GM12878 (cell line): ENCODE measurements around the gene NT5M. TPM values are rescaled to one million over a fixed set of nuclear protein-coding genes. Genes with fewer than 3 reads are reported as not detected.

Experiments used
- ATAC-seq: fragments of 200-7000 bp; cut with Tn5 transposase; 3 replicates; pipeline ENCODE4 v1.9.1; 2020; ENCODE audit warnings: mild to moderate bottlenecking, moderate library complexity
- BruUV-seq: library from RNA; stranded (reverse); fragments of 400-500 nt; replicated peaks from 2 replicates; lab custom pipeline; 2021; lab: Mats Ljungman, UMichigan
- CTCF ChIA-PET: fragments of 300-600 bp; sonication (Branson Sonifier 250); formaldehyde crosslinking; extraction: SDS; loops from one replicate; lab custom pipeline; 2021; ENCODE audit warnings: inconsistent platforms; lab: Yijun Ruan, JAX
- POLR2A ChIA-PET: fragments of 350-600 bp; formaldehyde crosslinking; extraction: SDS; loops from one replicate; lab custom pipeline; 2021; ENCODE audit warnings: inconsistent platforms; lab: Charles Lee
- RAD21 ChIA-PET: fragments of 300-600 bp; sonication (Branson Sonifier 250); formaldehyde crosslinking; loops from one replicate; lab custom pipeline; 2023; ENCODE audit warnings: antibody characterized with exemption; ENCODE audit not compliant: unreplicated experiment; lab: Charles Lee
- SMC1A ChIA-PET: fragments of 300-600 bp; sonication (Branson Sonifier 250); formaldehyde crosslinking; loops from one replicate; lab custom pipeline; 2023; ENCODE audit not compliant: unreplicated experiment, uncharacterized antibody; lab: Charles Lee
- DNase-seq: peaks from one replicate; pipeline ENCODE4 v3.0.0-alpha.2; 2011; ENCODE audit warnings: low read depth, low spot score
- FAIRE-seq: peaks from 3 replicates; lab custom pipeline; 2011; peaks lifted over from hg19 to GRCh38; lab: Jason Lieb, UNC
- H2AFZ ChIP-seq: 2 replicates; pipeline ENCODE4 v1.6.0; 2011; ENCODE audit warnings: low read depth, low read length, control low read depth; ENCODE audit not compliant: control insufficient read depth
- H3K27ac ChIP-seq: 2 replicates; pipeline ENCODE4 v1.5.1; 2011; ENCODE audit warnings: control low read depth; ENCODE audit not compliant: control insufficient read depth, insufficient read depth
- H3K27me3 ChIP-seq, 2 experiments: replicated peaks in 1 of 2; 2 replicates each; pipeline versions ENCODE4 v1.6.0 to v1.6.1; 2011; ENCODE audit warnings: low read length in 1 of 2; ENCODE audit not compliant: control insufficient read depth in 2 of 2, insufficient read depth in 2 of 2
- H3K36me3 ChIP-seq, 2 experiments: 2 replicates each; pipeline ENCODE4 v1.5.1; 2011; ENCODE audit warnings: low read length in 1 of 2; ENCODE audit not compliant: control insufficient read depth in 2 of 2, insufficient read depth in 2 of 2
- H3K4me1 ChIP-seq: 2 replicates; pipeline ENCODE4 v1.6.1; 2011; ENCODE audit warnings: mild to moderate bottlenecking, low read length, moderate library complexity, mixed read lengths; ENCODE audit not compliant: control insufficient read depth, insufficient read depth
- H3K4me2 ChIP-seq: 2 replicates; pipeline ENCODE4 v1.6.0; 2011; ENCODE audit warnings: control low read depth; ENCODE audit not compliant: control insufficient read depth, insufficient read depth
- H3K4me3 ChIP-seq: fragments of 200-600 bp; sonication (generic); 2 replicates; pipeline ENCODE4 v1.5.1; 2016
- H3K79me2 ChIP-seq: 2 replicates; pipeline ENCODE4 v1.6.0; 2011; ENCODE audit warnings: low read length; ENCODE audit not compliant: control insufficient read depth, insufficient read depth
- H3K9ac ChIP-seq: 2 replicates; pipeline ENCODE4 v1.8.0; 2011; ENCODE audit warnings: low read length, control low read depth, mixed read lengths; ENCODE audit not compliant: control insufficient read depth, insufficient read depth
- H3K9me3 ChIP-seq: replicated peaks from 3 replicates; pipeline ENCODE4 v1.5.1; 2011; ENCODE audit warnings: mild to moderate bottlenecking, low read length; ENCODE audit not compliant: control insufficient read depth, insufficient read depth
- H4K20me1 ChIP-seq: 2 replicates; pipeline ENCODE4 v1.6.0; 2011; ENCODE audit not compliant: control insufficient read depth, insufficient read depth
- ATF7 ChIP-seq: fragments of 450-650 bp; IDR thresholded peaks from 2 replicates; pipeline ENCODE4 v1.6.1; 2016; ENCODE audit warnings: low read depth, mild to moderate bottlenecking
- CEBPB ChIP-seq, 2 experiments: fragments of 150-350 bp in 1 of 2; IDR thresholded peaks; 2 replicates each; pipeline ENCODE4 v1.6.1; 2012 to 2014; ENCODE audit warnings: low read depth in 2 of 2, low read length in 2 of 2, borderline replicate concordance in 1 of 2, inconsistent platforms in 1 of 2
- ESRRA ChIP-seq: IDR thresholded peaks from 2 replicates; pipeline ENCODE4 v1.6.1; 2012; ENCODE audit warnings: mild to moderate bottlenecking, low read length, improper control_type of control experiment
- FOXK2 ChIP-seq: fragments of 450-650 bp; IDR thresholded peaks from 2 replicates; pipeline ENCODE4 v1.6.1; 2017; ENCODE audit warnings: mild to moderate bottlenecking, moderate library complexity
- GABPA ChIP-seq: IDR thresholded peaks from 2 replicates; pipeline ENCODE4 v1.6.1; 2014; ENCODE audit warnings: antibody characterized with exemption, low read depth, mild to moderate bottlenecking, inconsistent platforms
- IRF3 ChIP-seq: fragments of 450-650 bp; IDR thresholded peaks from 2 replicates; pipeline ENCODE4 v1.6.1; 2014; ENCODE audit warnings: mild to moderate bottlenecking
- MTA2 ChIP-seq: fragments of 450-650 bp; IDR thresholded peaks from 2 replicates; pipeline ENCODE4 v1.6.1; 2016; ENCODE audit warnings: low read depth, mild to moderate bottlenecking, moderate library complexity
- NKRF ChIP-seq: fragments of 450-650 bp; conservative IDR thresholded peaks from 2 replicates; pipeline ENCODE4 v1.6.1; 2017; ENCODE audit warnings: mild to moderate bottlenecking, moderate library complexity
- PML ChIP-seq: IDR thresholded peaks from 2 replicates; pipeline ENCODE4 v1.6.1; 2012; ENCODE audit warnings: low read length, inconsistent platforms
- RFX5 ChIP-seq: IDR thresholded peaks from 2 replicates; pipeline ENCODE4 v1.6.1; 2011; ENCODE audit warnings: low read depth, low read length, improper control_type of control experiment
- SKIL ChIP-seq: fragments of 450-650 bp; IDR thresholded peaks from 2 replicates; pipeline ENCODE4 v1.6.1; 2017; ENCODE audit warnings: mild to moderate bottlenecking, low read depth, inconsistent platforms; ENCODE audit not compliant: poor library complexity, severe bottlenecking
- WGBS: methylation state at CpG from one replicate; pipeline ENCODE4 v1.1.6; 2016; ENCODE audit warnings: low lambda C conversion rate; ENCODE audit not compliant: insufficient replicate concordance, insufficient coverage; ENCODE audit errors: missing lambda C conversion rate; 5-methylcytosine and 5-hydroxymethylcytosine counted together
- in situ Hi-C: fragments of 300-500 bp; cut with MboI; formaldehyde crosslinking; loops from 9 replicates; pipeline ENCODE4 v1.14.3; 2018; ENCODE audit warnings: mixed read lengths
- intact Hi-C: fragments of 100-400 bp; cut with micrococcal nuclease; formaldehyde crosslinking; loops from one replicate; pipeline ENCODE4 v1.14.2; 2022; ENCODE audit not compliant: unreplicated experiment
- polyA plus RNA-seq, 11 experiments: library from polyadenylated mRNA; depleted of rRNA in 4 of 11; unstranded in 6 of 11; stranded (reverse) in 5 of 11; fragments of >200 nt; fragmentation: Nextera tagmentation in 4 of 11; fragmentation: Illumina TruSeq in 1 of 11; extraction: Ambion mirVana in 4 of 11; extraction: Trizol in 1 of 11; gene quantifications; 1 replicate in 1 of 11; 2 replicates in 10 of 11; pipeline versions ENCODE4 v1.2.1 to v1.2.3, GENCODE V29; 2011 to 2016; ENCODE audit warnings: inconsistent platforms in 2 of 11, missing spikeins in 2 of 11, low read depth in 1 of 11
- total RNA-seq, 4 experiments: library from RNA; depleted of rRNA in 3 of 4; stranded (reverse); fragments of >200 nt in 3 of 4; fragmentation: Illumina TruSeq in 1 of 4; extraction: Trizol in 1 of 4; gene quantifications; 2 replicates each; pipeline versions ENCODE4 v1.2.1 to v1.2.3, GENCODE V29; 2013 to 2021
- TF ChIP-seq, protein P1 (sequence below): IDR thresholded peaks from 2 replicates; pipeline ENCODE4 v1.6.1; 2011; ENCODE audit warnings: borderline replicate concordance, low read depth, mild to moderate bottlenecking, moderate library complexity, mixed read lengths, low read length; ENCODE audit not compliant: insufficient read depth; ENCODE audit errors: extremely low read length
- TF ChIP-seq, protein P2 (sequence below): IDR thresholded peaks from 2 replicates; pipeline ENCODE4 v1.6.1; 2012; ENCODE audit warnings: low read depth, low read length, improper control_type of control experiment

Gene NT5M
- total and polyA plus RNA-seq, 10 of the 15 experiments (the other 5 are each of a cell fraction or from before 2014, with no cell fraction given), result 0.18 to 14.1 (median 2.9) TPM

- no peak for TF ChIP-seq IRF3
- no peak for TF ChIP-seq GABPA
- TF ChIP-seq PML, result no peak
Observed at GRCh38 chr17:17348872-17349723, 45.9 kb downstream of the NT5M start (continued).

- Histone ChIP-seq H3K79me2 (no peaks in the 10 kb centered on the region), H3K27ac (no peak overlapping the region), H3K27me3 (no peaks in the 10 kb centered on the region), H3K4me3 (no peak overlapping the region), H3K4me1 (no peaks in the 10 kb centered on the region), H3K4me2 (no peak overlapping the region), H3K9me3 (no peaks in the 10 kb centered on the region), H3K9ac (no peak overlapping the region), H3K36me3 (no peaks in the 10 kb centered on the region), H2AFZ (no peak overlapping the region), H4K20me1 (no peaks in the 10 kb centered on the region)
- DNase-seq (no peak), FAIRE-seq (no peak), ATAC-seq (no peak)
- intact Hi-C loops (no loop called here), in situ Hi-C loops (loop anchor here (10.0 kb wide), 1 partner anchor 515 kb away; no protein-coding TSS in a partner anchor)
- WGBS, result 39% methylated on average over 10 of the region's 14 CpGs
- CTCF ChIA-PET, result no interaction called here
- BruUV-seq, result no TSS peak
- POLR2A ChIA-PET, result interaction anchor here (0.6 kb wide), 1 partner anchor 11 kb away, joined by 13 read pairs; no protein-coding TSS in a partner anchor
- RAD21 ChIA-PET, result no interaction called here
- SMC1A ChIA-PET, result no interaction called here
- TF ChIP-seq, protein P1, sequence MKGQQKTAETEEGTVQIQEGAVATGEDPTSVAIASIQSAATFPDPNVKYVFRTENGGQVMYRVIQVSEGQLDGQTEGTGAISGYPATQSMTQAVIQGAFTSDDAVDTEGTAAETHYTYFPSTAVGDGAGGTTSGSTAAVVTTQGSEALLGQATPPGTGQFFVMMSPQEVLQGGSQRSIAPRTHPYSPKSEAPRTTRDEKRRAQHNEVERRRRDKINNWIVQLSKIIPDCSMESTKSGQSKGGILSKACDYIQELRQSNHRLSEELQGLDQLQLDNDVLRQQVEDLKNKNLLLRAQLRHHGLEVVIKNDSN, result no peak
- TF ChIP-seq MTA2 (no peak), CEBPB (IDR thresholded peaks at IDR 0.05; ENCODE audit: borderline replicate concordance in 1 of 2, low read depth in 2 of 2, low read length in 2 of 2) (no peak), FOXK2 (no peak), RFX5 (no peak), SKIL (no peak), NKRF (no peak), ATF7 (no peak), ESRRA (no peak)
- TF ChIP-seq, protein P2, sequence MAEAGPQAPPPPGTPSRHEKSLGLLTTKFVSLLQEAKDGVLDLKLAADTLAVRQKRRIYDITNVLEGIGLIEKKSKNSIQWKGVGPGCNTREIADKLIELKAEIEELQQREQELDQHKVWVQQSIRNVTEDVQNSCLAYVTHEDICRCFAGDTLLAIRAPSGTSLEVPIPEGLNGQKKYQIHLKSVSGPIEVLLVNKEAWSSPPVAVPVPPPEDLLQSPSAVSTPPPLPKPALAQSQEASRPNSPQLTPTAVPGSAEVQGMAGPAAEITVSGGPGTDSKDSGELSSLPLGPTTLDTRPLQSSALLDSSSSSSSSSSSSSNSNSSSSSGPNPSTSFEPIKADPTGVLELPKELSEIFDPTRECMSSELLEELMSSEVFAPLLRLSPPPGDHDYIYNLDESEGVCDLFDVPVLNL, result no peak
Observed at GRCh38 chr17:17349724-17350106, 46.5 kb downstream of the NT5M start.
